NCI-H2196 (cell line): ENCODE results near the gene OR13A1.
"Not testable (repeated sequence)": the region's sequence is repeated elsewhere in the genome, so short reads cannot be mapped to it uniquely, and the experiment has no call there.

Source experiments
- DNase-seq: peaks from one replicate; lab custom pipeline; 2025; ENCODE audit not compliant: unreplicated experiment; lab: John Stamatoyannopoulos, UW

The OR13A1 gene

DNA sequence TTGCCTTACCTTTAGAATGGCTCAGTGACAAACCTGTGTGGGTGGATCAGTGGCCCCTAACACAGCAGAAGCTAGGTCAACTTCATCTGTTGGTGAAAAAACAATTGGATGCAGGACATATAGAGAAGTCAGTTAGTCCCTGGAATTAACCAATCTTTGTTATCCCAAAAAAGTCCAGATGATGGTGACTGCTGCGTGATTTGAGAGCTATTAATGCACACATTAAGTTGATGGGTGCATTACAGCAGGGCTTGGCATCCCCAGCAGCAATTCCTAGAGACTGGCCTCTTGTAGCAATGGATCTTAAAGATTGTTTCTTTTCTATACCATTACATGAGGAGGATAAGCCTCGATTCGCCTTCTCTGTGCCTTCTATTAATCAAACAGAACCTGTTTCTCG lies 33.3 kb downstream of the OR13A1 start:
- no peak for DNase-seq

DNA sequence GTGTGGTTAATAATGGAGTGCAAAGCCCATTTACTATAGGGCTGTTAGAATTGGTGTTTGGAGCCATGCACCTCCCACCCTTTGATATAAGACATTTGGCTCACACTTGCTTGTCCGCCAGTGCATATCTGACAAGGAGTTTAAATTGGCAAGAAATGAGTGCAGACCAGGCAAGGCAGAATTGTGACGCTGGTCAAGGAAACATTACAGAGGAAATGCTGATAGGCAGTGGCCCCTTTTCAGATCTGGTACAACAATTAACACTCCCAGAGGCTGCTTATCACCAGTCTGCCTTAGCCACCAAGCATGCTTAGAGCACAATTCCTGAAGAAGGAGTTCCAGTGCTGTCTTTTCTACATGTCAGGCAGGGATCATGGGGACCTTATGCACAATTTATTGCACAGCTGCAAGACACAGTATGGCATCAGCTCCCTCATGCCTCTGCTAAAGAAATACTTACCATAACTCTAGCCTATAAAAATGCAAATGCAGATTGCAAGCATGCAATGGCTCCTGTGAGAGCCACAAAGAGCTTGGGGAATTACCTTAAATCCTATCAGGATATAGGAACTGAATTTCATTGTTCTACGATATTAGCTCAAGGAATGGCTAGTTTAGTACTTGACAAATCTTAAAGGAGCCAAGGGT lies 35.2 kb downstream of the OR13A1 start:
- no peak for DNase-seq

DNA sequence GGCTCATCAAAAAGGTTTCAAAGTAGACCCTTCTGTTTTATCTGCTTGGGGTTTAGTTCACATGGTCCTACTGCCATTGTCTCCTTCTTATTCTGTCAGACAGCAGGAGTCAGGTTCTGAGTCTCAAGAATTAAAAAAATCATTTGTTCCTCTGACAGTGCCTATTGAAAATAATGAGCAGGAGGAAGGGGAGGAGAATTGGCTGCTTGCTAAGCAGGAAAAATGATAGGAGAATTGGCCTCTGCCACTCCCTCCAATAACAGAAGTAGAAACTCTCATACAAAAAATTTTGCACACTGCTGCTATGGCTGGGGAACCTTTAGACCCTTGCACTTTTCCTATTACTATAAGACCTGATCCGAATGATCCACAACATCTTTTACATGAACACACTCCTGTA lies 35.7 kb downstream of the OR13A1 start:
- no peak for DNase-seq

DNA sequence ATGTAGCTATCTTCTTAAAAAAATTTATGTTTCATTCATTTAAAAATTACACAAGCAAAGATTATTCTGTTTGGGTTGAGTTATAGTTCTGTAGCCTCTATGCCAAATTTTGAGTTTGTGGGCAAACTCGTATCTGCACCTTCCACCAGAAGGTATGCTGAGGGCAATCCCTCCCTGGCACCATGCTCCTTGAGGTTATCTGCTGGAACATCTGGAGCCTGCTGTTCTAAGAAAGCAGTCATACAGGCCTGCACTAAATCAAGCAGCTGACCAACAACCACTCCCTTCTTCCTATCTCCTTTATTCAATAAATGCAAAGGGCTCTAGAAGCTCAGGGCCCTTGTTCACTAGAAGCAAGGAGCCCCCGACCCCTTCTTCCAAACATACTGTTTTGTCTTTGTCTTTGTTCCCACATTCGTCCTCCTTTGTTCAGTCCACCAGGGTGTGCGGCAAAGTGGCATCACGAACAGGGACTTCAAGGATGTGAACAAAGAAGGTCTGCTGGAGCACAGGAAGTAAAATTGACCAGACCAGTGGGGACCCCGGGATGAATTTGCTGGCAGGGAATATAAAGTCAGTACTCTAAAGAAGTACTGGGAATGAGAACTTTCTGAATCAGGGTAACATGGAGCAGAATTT lies 36.4 kb downstream of the OR13A1 start:
- DNase-seq = no peak

DNA sequence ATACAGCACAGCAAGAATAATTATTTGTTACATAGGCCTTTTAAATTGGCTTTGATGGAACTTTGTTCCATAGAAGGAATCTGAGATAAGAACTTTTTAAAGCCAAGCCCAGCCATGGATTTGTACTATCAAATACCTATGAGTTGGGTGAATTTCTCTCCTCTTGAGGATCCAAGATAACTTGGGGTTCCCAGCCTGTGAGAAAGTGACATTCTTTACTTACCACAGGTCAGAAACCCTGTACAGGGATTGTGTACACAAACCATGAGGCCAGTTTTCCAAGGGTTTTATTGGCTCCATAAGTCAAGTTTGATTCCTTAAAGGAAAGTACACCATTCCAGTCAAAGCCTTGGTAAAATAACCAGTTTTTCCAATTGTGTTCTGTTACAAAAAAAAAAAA lies 39.3 kb downstream of the OR13A1 start:
- DNase-seq = not testable (repeated sequence)

DNA sequence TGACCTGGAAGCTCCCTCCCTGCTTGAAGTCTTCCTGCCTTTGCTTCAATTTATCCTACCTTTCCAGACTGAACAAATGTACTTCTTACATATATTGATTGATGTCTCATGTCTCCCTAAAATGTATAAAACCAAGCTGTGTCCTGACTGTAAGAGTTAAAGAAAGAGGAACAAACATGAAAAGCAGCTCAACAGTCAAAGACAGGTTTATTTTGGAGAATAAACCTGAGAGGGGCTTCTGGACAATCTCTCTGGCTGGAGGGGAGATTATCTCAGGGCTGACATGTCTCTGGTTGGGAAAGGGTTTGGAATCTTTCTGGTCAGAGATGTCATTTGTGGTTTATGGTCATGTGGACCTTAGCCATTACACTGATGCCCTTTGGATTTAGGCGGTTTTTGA lies 41.0 kb downstream of the OR13A1 start:
- DNase-seq = no peak

DNA sequence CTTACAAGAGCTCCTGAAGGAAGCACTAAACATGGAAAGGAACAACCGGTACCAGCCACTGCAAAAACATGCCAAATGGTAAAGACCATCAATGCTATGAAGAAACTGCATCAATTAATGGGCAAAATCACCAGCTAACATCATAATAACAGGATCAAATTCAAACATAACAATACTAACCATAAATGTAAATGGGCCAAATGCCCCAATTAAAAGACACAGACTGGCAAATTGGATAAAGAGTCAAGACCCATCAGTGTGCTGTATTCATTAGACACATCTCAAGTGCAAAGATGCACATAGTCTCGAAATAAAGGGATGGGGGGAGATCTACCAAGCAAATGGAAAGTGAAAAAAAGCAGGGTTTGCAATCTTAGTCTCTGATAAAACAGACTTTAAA lies 47.6 kb downstream of the OR13A1 start:
- not testable (repeated sequence) for DNase-seq

DNA sequence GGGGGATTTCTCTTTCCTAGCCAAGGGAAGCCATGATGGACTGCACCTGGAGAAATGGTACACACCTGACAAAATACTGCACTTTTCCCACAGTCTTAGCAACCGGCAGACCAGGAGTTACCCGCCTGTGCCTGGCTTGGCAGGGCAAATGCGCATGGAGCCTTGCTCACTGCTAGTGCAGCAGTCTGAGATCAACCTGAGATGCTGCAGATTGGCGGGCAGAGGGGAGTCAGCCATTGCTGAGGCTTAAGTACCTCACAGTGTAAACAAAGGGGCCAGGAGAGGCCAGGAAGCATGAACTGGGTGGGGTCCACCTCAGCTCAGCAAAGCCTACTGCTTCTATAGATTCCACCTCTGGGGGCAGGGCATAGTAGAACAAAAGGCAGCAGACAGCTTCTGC lies 49.4 kb downstream of the OR13A1 start:
- DNase-seq = no peak

DNA sequence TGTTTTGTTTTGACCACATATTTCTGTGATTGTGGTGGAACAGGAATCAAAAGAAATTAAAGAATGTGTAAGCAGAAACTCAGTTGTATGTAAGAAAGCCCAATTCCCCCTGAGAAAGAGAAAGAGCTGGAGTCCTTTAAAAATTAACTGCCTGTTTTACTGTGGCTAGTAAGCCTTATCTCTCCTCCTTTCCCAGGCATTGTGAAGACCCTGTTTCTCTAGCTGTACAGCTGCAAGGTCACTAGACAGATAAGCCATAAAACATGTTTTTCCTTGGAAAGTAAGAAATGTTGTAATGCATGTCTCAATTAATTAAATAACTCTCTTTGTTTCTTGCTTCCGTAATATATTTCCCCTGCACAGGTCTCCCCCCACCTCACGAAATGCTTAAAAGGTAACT lies 53.5 kb downstream of the OR13A1 start:
- no peak for DNase-seq

DNA sequence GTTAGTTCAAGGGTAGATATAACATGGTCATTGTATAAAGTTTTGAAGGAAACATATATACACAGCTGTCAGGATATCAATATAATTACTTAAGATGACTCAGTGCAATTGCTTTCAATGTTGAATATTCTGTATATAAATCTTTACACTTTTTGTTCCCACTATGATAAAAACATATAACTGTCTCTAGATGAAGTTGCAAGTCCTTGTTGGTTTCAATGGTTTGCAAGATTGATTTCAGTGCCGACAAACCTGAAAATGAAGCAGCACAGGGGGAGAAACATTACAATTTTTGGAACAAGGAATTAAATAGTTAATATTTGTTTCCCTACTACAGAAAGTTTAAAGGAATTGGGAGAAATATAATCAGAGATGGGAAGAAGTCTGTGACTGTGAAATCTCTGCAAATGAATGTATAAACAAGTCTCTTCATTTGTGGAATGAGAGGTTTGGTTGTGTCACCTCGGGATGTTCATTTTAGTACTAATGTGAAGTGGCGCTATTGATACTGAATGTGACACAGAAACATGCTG lies 54.1 kb downstream of the OR13A1 start:
- no peak for DNase-seq

DNA sequence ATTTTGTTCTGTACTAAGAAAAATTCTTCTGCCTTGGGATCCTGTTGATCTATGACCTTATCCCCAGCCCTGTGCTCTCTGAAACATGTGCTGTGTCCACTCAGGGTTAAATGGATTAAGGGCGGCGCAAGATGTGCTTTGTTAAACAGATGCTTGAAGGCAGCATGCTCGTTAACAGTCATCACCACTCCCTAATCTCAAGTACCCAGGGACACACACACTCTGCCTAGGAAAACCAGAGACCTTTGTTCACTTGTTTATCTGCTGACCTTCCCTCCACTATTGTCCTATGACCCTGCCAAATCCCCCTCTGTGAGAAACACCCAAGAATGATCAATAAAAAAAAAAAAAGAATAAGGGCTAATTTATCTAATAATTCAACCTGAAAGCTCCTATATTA lies 54.8 kb downstream of the OR13A1 start:
- DNase-seq = not testable (repeated sequence)

DNA sequence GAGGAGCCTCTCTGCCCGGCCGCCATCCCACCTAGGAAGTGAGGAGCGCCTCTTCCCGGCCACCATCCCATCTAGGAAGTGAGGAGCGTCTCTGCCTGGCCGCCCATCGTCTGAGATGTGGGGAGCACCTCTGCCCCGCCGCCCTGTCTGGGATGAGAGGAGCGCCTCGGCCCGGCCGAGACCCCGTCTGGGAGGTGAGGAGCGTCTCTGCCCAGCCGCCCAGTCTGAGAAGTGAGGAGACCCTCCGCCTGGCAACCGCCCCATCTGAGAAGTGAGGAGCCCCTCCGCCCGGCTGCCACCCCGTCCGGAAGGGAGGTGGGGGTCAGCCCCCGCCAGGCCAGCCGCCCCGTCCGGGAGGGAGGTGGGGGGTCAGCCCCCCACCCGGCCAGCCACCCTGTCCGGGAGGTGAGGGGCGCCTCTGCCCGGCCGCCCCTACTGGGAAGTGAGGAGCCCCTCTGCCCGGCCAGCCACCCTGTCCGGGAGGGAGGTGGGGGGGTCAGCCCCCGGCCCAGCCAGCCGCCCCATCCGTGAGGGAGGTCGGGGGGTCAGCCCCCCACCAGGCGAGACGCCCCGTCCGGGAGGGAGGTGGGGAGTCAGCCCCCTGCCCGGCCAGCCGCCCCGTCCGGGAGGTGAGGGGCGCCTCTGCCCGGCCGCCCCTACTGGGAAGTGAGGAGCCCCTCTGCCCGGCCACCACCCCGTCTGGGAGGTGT lies 55.5 kb downstream of the OR13A1 start:
- DNase-seq = not testable (repeated sequence)

DNA sequence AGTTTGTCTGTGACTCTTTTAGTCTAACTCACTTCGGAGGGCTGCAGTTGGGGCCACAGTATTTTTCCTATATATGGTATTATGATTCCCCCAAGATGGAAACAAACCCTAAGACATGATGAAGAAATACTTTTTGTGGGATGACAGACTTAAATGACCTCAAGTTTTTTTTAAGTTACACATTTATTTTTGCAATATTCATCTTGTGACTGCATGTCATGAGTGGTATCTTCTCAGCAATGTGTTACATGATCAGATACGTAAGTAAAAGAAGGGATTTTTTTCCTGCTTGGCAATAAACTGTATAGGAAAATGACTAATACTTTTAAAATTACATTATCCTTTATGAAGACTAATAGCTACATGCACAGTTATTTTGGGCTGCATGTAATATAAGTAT lies 57.8 kb downstream of the OR13A1 start:
- DNase-seq = no peak

DNA sequence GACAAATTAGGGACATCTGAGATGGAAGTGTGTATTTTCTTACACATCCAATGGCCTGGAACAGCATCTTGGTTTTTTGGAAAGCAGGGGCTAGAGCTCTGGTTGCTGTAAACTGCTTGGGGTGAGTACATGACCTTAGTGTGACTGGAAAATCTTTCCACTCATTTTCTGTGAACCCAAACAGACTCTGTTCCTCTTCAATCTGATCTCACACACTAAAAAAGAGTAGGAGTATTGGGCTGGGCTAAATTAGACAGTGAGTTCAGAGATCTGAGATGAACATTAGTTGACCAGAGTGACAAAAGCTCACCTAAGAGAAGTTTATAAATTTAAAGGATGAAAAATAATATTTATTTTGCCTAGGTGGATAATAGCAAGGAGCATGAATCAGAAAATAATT lies 59.2 kb downstream of the OR13A1 start:
- no peak for DNase-seq

DNA sequence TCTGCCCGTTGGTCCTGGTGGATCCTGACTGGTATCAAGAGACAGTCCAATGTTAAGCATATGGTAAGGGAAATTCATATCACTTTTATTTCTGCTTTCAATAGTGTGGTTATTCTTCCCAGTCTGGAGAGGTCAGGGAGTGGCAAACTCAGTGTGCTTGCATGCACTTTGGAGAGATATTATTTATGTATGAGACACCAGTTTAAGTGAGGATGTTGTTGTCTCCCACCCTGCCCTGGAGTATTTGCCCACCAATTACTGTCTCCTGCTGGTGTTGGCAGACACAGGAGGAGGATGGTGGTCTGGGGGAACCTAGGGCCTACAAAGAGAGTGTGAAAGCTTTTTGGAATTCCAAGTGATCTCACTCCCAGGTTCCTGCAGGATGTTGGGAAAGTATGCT lies 59.7 kb downstream of the OR13A1 start:
- DNase-seq = no peak

DNA sequence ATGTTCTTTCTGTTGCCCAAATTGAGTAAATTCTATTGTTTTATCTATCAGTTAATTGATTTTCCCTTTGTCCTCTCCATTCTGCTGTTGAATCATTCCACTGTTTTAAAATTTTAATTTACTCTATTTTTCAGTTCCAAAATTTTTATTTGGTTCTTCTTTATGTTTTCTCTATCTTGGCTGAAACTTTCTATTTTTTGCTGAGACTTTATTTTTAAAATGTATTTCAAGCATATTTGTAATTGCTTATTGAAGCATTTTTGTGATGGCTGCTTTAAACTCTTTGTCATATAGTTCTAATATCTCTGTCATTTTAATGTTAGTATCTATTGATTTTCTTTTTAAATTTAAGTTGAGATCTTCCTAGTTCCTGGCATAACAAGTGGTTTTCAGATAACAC lies 60.5 kb downstream of the OR13A1 start:
- DNase-seq = no peak

DNA sequence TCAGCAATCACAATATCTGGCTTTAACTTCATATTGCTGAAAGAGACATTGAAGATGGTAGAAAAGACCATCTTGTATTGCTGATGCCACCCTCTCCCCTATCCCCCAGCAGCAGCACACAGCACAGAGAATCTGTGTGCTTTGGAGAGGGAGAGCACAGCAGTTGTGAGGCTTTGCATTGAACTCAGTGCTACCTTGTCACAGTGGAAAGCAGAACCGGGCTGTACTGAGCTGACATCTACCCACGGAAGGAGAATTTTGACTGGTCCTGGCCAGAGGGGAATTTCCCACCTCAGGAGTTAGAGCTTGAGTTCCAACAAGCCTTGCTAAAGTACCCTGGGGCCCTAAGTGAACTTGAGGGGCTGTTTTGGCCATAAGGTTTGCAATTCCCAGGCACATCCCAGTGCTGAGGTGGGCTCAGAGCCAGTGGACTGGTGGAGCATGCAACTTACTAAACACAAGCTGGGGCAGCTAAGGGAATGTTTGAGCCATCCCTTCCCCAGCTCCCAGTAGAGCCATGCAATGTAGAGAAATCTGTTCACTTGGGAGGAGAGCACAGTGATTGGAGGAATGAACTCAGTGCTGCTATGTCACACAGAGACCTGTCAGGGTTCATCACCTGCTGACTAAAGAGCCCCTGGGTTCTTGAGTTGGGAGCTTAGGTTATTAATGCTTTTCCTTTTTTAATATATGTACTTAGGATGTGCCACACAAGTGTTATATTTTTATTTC lies 62.1 kb downstream of the OR13A1 start:
- no peak for DNase-seq
